HFFc6 (cell line): Measurements from ENCODE around the gene TMEM184A. TPM values are rescaled to one million over a fixed set of nuclear protein-coding genes. Genes with fewer than 3 reads are reported as not detected.

Source experiments
- DNase-seq: peaks from one replicate; pipeline ENCODE4 v3.0.0-alpha.2; 2018
- H3K27ac Mint-ChIP-seq: 2 replicates; pipeline ENCODE4 v1.8.0; 2020; ENCODE audit warnings: mild to moderate bottlenecking, mixed read lengths
- H3K27me3 Mint-ChIP-seq: 2 replicates; pipeline ENCODE4 v1.8.0; 2021; ENCODE audit warnings: mild to moderate bottlenecking, moderate library complexity, mixed read lengths; ENCODE audit not compliant: insufficient read depth
- H3K36me3 Mint-ChIP-seq: 2 replicates; pipeline ENCODE4 v1.8.0; 2021; ENCODE audit warnings: low read depth, mixed read lengths
- H3K4me1 Mint-ChIP-seq: 2 replicates; pipeline ENCODE4 v1.8.0; 2020; ENCODE audit warnings: low read depth, mixed read lengths
- H3K4me3 Mint-ChIP-seq: 2 replicates; pipeline ENCODE4 v1.8.0; 2020; ENCODE audit warnings: mild to moderate bottlenecking, moderate library complexity, mixed read lengths
- H3K9me3 Mint-ChIP-seq: 2 replicates; pipeline ENCODE4 v1.8.0; 2020; ENCODE audit warnings: mild to moderate bottlenecking, mixed read lengths
- CTCF ChIP-seq: fragments of 200-600 bp; sonication (generic); IDR thresholded peaks from 2 replicates; pipeline ENCODE4 v1.5.0; 2021; ENCODE audit warnings: antibody characterized with exemption, mild to moderate bottlenecking
- total RNA-seq, 6 experiments: library from RNA; stranded (reverse); fragmentation: NEBNext Ultra II Directional; extraction: Animal tissue kit (Norgen Biotek cat#: 25700); gene quantifications; 2 replicates in 1 of 6; 3 replicates in 5 of 6; pipeline ENCODE4 v1.2.3, GENCODE V29; 2021

Gene TMEM184A
- total RNA-seq, 6 experiments from 2014 or later, result 0.79 to 2.0 (median 1.5) TPM

GRCh38 chr7:1505731-1506550 lies 50.1 kb downstream of the TMEM184A start:
- H3K9me3 Mint-ChIP-seq, result no peaks in the 10 kb centered on the region
- no peak overlapping the region for H3K4me3 Mint-ChIP-seq
- peak overlapping the region; percentile 46; the same call in 1 of the 2 replicates for H3K27ac Mint-ChIP-seq
- H3K36me3 Mint-ChIP-seq, result peaks cover 9% of the 10 kb centered on the region
- TF ChIP-seq CTCF, result no peak
- peaks cover under 1% of the 10 kb centered on the region; the same call in 1 of the 2 replicates for H3K27me3 Mint-ChIP-seq
- H3K4me1 Mint-ChIP-seq, result peaks cover 25% of the 10 kb centered on the region
- DNase-seq, result no peak

- no peaks in the 10 kb centered on the region; the same call in 1 of the 2 replicates for H3K27me3 Mint-ChIP-seq
- peak; percentile 83 for DNase-seq
- H3K9me3 Mint-ChIP-seq, result no peaks in the 10 kb centered on the region
- peak within 1 kb of the TSS; percentile 54 for H3K27ac Mint-ChIP-seq
- peaks cover 14% of the 10 kb centered on the region for H3K36me3 Mint-ChIP-seq
- TF ChIP-seq CTCF, result peak; percentile 91
- peaks cover 25% of the 10 kb centered on the region for H3K4me1 Mint-ChIP-seq
- peak within 1 kb of the TSS; percentile 89 for H3K4me3 Mint-ChIP-seq
Observed at GRCh38 chr7:1503816-1504775, 51.9 kb downstream of the TMEM184A start, which contains the start of gene INTS1. INTS1 (minus strand) TSS chr7:1504389; CDS start chr7:1503960, 429 bp downstream.

- peak overlapping the region; percentile 49 for H3K27ac Mint-ChIP-seq
- DNase-seq, result no peak
- peaks cover 25% of the 10 kb centered on the region for H3K4me1 Mint-ChIP-seq
- H3K27me3 Mint-ChIP-seq, result no peaks in the 10 kb centered on the region; the same call in 1 of the 2 replicates
- H3K9me3 Mint-ChIP-seq, result no peaks in the 10 kb centered on the region
- peak overlapping the region; percentile 89 for H3K4me3 Mint-ChIP-seq
- TF ChIP-seq CTCF, result no peak
- peaks cover 14% of the 10 kb centered on the region for H3K36me3 Mint-ChIP-seq
Observed at GRCh38 chr7:1503390-1503789, 52.6 kb downstream of the TMEM184A start.

GRCh38 chr7:1502845-1503244 lies 53.2 kb downstream of the TMEM184A start:
- H3K27ac Mint-ChIP-seq, result peak overlapping the region; percentile 40; the same call in 1 of the 2 replicates
- H3K4me3 Mint-ChIP-seq, result peak overlapping the region; percentile 89
- H3K36me3 Mint-ChIP-seq, result peaks cover 14% of the 10 kb centered on the region
- H3K9me3 Mint-ChIP-seq, result no peaks in the 10 kb centered on the region
- H3K4me1 Mint-ChIP-seq, result peaks cover 25% of the 10 kb centered on the region
- DNase-seq, result no peak
- no peaks in the 10 kb centered on the region; the same call in 1 of the 2 replicates for H3K27me3 Mint-ChIP-seq
- no peak for TF ChIP-seq CTCF

GRCh38 chr7:1501487-1502270 lies 54.3 kb downstream of the TMEM184A start:
- no peaks in the 10 kb centered on the region for H3K9me3 Mint-ChIP-seq
- H3K4me1 Mint-ChIP-seq, result peaks cover 17% of the 10 kb centered on the region
- peaks cover 20% of the 10 kb centered on the region for H3K36me3 Mint-ChIP-seq
- H3K27me3 Mint-ChIP-seq, result peaks cover 2% of the 10 kb centered on the region; the same call in 1 of the 2 replicates
- no peak for TF ChIP-seq CTCF
- no peak for DNase-seq
- H3K4me3 Mint-ChIP-seq, result peak overlapping the region; percentile 89
- H3K27ac Mint-ChIP-seq, result no peak overlapping the region
